Esophagus (tissue), 2 donors: Measurements from ENCODE around the gene KIFC3. TPM values are rescaled to one million over a fixed set of nuclear protein-coding genes. Genes with fewer than 3 reads are reported as not detected.
"Not testable (repeated sequence)": the region's sequence is repeated elsewhere in the genome, so short reads cannot be mapped to it uniquely, and the experiment has no call there.

Source experiments
- H3K27ac ChIP-seq, 2 donors: one replicate each; pipeline ENCODE4 v1.5.1; 2013; ENCODE audit warnings: low read depth in 2 of 2, mild to moderate bottlenecking in 2 of 2, inconsistent platforms in 1 of 2, low read length in 1 of 2, moderate library complexity in 1 of 2
- H3K27me3 ChIP-seq, 2 donors: one replicate each; pipeline ENCODE4 v1.6.1; 2013; ENCODE audit warnings: low read length in 2 of 2, control low read depth in 1 of 2, mild to moderate bottlenecking in 1 of 2; ENCODE audit not compliant: insufficient read depth in 2 of 2, control insufficient read depth in 1 of 2
- H3K36me3 ChIP-seq, 2 donors: one replicate each; pipeline ENCODE4 v1.6.1; 2013; ENCODE audit warnings: low read length in 1 of 2; ENCODE audit not compliant: control insufficient read depth in 2 of 2, insufficient read depth in 2 of 2
- H3K4me1 ChIP-seq, 2 donors: one replicate each; pipeline ENCODE4 v1.6.1; 2013; ENCODE audit warnings: low read length in 1 of 2; ENCODE audit not compliant: control insufficient read depth in 2 of 2, insufficient read depth in 2 of 2
- H3K4me3 ChIP-seq, 2 donors: one replicate each; pipeline ENCODE4 v1.5.1; 2013; ENCODE audit warnings: low read length in 2 of 2, mild to moderate bottlenecking in 2 of 2, low read depth in 1 of 2, moderate library complexity in 1 of 2
- H3K9me3 ChIP-seq, 2 donors: one replicate each; pipeline ENCODE4 v1.6.1; 2013; ENCODE audit warnings: mild to moderate bottlenecking in 2 of 2, low read depth in 1 of 2, low read length in 1 of 2, moderate library complexity in 1 of 2; ENCODE audit not compliant: control insufficient read depth in 2 of 2, insufficient read depth in 1 of 2
- WGBS, 2 donors: extraction: QIAGEN DNeasy Blood & Tissue Kit; methylation state at CpG; one replicate each; pipeline ENCODE4 v1.1.7; 2013; 5-methylcytosine and 5-hydroxymethylcytosine counted together
- polyA plus RNA-seq, 2 donors: library from polyadenylated mRNA; stranded (reverse); fragments of 200-250 nt; gene quantifications; one replicate each; pipeline ENCODE4 v1.2.3, GENCODE V29; 2013
- donor health status: healthy with polysubstance abuse.
- donor health status: Bipolar disorder and iron deficiency.

KIFC3 gene
- polyA plus RNA-seq, 2 donors = 21.9 to 65.1 TPM

DNA sequence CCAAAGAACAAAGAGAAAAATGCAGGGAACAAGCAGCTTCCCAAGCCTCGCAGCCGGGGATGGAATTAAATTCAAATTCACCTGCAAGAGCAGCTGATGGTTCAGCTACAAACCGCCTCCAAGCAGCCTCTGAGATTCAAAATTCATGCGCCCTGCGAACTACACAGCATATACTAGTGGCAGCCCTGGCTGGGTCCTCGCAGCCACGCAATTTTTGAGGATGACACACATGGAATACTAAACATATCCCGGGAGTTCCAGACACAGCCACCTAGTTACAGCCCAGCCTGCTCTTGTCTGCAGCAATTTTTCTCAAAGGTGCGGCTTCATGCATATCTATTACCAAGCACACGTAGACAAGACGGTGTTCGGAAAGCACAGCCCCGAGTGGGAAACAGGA lies 35.9 kb upstream of the KIFC3 start:
- Histone ChIP-seq H3K9me3 (no peaks in the 10 kb centered on the region), H3K4me1 (no peaks in the 10 kb centered on the region), H3K27ac (no peak overlapping the region), H3K4me3 (no peak overlapping the region), H3K36me3 (no peaks in the 10 kb centered on the region), H3K27me3 (no peaks in the 10 kb centered on the region)
- 66 to 77% methylated on average over 13 of the region's 13 CpGs for WGBS, 2 donors

DNA sequence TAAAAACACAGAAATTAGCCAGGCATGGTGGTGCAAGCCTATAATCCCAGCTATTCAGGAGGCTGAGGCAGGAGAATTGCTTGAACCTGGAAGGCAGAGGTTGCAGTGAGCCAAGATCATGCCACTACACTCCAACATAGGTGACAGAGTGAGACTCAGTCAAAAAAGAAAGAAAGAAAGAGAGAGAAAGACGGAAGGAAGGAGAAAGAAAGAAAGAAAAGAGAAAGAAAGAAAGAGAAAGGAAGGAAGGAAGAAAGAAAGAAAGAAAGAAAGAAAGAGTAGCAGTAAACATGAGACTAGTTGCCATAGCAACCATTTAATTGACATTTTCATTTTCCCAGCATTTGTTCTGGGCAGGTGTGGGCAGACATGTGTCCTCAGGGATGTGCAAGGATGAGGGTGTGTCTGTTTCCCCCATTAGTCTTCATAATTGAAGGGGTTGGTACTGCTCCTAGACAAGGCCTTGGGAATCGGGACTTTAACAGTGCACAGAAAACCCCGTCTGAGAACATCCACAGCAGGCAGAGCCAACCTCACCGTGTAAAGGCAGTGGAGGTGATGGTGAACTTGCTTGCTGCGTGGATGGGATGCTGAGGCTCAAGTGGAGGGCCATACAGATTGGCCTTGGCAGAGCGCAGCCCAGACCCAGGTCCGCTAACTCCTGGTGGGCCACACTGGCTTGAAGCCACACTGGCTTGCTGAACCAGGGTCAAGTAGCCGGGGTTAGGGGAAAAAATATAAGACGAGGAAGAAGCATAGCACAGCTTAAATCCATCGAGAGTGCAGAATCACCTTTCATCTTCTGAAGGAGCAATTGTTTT lies 35.2 kb upstream of the KIFC3 start:
- 68 to 80% methylated on average over 10 of the region's 10 CpGs for WGBS, 2 donors
- Histone ChIP-seq H3K27me3 (no peaks in the 10 kb centered on the region), H3K36me3 (no peaks in the 10 kb centered on the region)

DNA sequence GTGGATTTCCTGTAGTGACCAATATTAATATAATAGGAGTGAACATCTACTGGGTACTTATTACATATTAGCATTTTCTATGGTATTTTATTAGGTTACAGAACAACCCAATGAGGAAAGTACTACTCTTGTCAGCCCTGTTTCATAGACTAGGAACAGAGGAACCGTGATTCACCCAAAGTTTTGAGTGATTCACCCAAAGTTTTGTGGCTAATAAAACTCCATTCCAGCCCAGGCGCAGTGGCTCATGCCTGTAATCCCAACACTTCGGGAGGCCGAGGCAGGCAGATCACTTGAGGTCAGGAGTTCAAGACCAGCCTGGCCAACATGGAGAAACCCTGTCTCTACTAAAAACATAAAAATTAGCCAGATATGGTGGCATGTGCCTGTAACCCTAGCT lies 33.1 kb upstream of the KIFC3 start:
- H3K4me3 ChIP-seq, H3K27ac ChIP-seq, H3K9me3 ChIP-seq, H3K27me3 ChIP-seq, H3K4me1 ChIP-seq, H3K36me3 ChIP-seq: not testable (repeated sequence)
- WGBS, 2 donors = 76 to 79% methylated on average over 4 of the region's 4 CpGs

More for the DNA sequence above, 35.2 kb upstream of the KIFC3 start:
- no peak overlapping the region for H3K4me3 ChIP-seq
- H3K27ac ChIP-seq = no peak overlapping the region
- H3K4me1 ChIP-seq = no peaks in the 10 kb centered on the region
- no peaks in the 10 kb centered on the region for H3K9me3 ChIP-seq

DNA sequence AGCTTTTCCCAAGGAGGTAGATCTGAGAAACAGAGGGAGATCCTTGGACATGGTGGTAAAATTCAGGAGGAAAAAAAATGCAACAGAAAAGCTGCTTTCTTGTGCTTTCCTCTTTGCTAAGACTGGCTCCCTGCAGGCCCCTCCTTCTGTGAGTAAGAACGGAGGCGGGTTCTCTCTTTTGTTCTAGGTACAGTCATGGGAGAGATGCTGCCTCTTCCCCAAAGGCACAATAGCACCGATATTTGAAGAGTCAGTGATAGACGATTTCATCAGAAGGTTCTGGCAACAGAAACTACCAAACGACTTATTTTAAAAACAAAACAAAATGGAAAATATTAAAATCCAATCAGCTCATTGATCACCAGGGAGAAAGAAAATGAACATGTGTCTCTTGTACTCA lies 32.6 kb upstream of the KIFC3 start:
- Histone ChIP-seq H3K27ac (peak overlapping the region in 1 of 2 donors; percentile 66), H3K27me3 (no peaks in the 10 kb centered on the region)
- 45 to 52% methylated on average over 5 of the region's 5 CpGs for WGBS, 2 donors

DNA sequence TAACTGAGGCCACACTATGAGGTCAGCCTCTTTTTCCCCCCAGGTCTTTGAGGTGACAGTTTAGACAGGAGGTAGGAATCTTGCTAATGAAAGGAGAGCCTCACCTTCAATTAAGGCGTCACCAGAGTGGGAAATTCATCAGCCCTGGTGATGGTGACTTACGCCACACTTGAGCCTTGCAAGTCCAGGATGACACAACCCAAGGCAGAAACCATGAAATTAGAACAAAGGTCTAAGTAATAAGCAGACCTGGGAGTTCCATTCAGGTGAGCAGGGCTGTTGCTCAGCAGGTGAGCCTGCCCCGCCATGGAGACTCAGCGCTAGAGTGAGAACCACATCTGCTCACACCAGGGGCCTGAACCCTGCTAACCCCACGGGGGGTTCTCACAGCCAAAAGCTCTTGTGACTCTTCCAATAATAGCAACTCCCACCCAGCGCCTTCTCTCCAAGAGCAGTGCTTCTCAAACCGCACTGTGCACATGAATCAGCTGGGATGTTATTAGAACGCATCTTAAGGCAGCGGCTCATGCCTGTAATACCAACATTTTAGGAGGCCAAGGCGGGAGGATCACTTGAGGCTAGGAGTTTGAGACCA lies 28.7 kb upstream of the KIFC3 start:
- no peaks in the 10 kb centered on the region for H3K27me3 ChIP-seq
- 86 to 89% methylated on average over 10 of the region's 10 CpGs for WGBS, 2 donors
- H3K27ac ChIP-seq = peak overlapping the region; percentile 40 to 67
- no peaks in the 10 kb centered on the region for H3K9me3 ChIP-seq
- no peaks in the 10 kb centered on the region for H3K4me1 ChIP-seq
- H3K36me3 ChIP-seq = no peaks in the 10 kb centered on the region
- no peak overlapping the region for H3K4me3 ChIP-seq

More for the DNA sequence above, 32.6 kb upstream of the KIFC3 start:
- H3K4me1 ChIP-seq = no peaks in the 10 kb centered on the region
- no peaks in the 10 kb centered on the region for H3K9me3 ChIP-seq
- no peaks in the 10 kb centered on the region for H3K36me3 ChIP-seq
- no peak overlapping the region for H3K4me3 ChIP-seq

DNA sequence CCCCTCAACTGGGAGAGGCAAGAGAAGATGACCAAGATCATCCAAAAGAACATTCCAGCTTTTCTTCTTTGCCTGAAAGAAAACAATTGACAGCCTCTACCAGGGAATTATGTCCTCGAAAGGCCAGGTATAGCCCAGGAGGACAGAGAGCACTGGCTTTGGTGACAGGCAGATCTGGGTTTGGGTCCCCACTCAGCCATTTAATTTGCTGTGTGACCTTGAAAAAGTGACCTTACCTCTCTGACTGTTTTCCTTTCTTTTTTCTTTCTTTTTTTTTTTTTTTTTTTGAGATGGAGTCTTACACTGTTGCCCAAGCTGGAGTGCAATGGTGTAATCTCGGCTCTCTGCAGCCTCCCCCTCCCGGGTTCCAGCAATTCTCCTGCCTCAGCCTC lies 27.7 kb upstream of the KIFC3 start:
- Histone ChIP-seq H3K27me3 (no peaks in the 10 kb centered on the region), H3K4me1 (no peaks in the 10 kb centered on the region), H3K36me3 (no peaks in the 10 kb centered on the region), H3K27ac (no peak overlapping the region), H3K9me3 (no peaks in the 10 kb centered on the region), H3K4me3 (no peak overlapping the region)
- WGBS, 2 donors = 87 to 93% methylated on average over 3 of the region's 3 CpGs

DNA sequence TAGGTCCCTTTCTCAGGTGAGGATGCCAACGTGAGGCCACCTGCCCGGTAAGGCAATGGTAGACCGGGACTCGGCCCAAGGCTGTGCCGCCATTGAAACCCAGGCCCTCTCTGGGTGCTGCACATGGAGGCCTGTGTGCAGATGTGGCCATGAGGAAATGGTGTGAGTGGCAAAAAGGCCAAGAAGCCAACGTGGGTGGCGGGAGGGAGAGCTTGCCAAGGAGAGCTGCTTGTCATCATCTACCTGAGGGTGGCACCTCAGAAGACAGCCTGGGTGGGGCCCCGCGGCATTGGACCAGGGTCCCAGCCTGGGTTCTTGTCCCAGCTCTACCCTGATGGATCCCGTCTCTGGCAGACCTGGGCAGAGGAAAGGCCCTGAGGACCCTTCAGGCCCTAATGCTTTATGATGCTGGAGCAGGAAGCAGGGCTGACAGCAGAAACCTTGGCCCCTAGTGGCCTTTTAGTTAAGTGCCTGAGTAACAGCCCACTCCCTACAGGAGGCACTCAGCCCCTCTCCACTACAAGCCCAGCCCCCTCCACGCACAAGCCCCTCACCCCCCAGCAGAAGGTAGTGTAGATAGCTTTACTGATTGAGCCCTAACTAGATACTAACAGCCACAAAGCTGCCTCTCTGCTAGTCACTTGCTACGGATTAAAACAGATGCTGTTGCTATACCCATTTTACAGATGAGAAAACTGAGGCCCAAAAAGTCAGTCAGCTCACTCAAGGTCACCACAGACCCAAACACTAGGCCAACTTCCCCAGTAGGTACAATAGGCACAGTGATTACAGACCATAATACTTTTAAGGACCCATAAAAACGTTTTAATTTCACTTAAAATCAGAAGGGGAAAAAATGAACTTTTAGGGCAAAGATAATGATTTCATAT lies 26.2 kb upstream of the KIFC3 start:
- Histone ChIP-seq H3K27me3 (no peaks in the 10 kb centered on the region), H3K36me3 (no peaks in the 10 kb centered on the region), H3K27ac (no peak overlapping the region), H3K4me3 (no peak overlapping the region), H3K4me1 (peaks cover 2 to 3% of the 10 kb centered on the region in 2 donors), H3K9me3 (no peaks in the 10 kb centered on the region)
- 84 to 88% methylated on average over 13 of the region's 13 CpGs for WGBS, 2 donors

DNA sequence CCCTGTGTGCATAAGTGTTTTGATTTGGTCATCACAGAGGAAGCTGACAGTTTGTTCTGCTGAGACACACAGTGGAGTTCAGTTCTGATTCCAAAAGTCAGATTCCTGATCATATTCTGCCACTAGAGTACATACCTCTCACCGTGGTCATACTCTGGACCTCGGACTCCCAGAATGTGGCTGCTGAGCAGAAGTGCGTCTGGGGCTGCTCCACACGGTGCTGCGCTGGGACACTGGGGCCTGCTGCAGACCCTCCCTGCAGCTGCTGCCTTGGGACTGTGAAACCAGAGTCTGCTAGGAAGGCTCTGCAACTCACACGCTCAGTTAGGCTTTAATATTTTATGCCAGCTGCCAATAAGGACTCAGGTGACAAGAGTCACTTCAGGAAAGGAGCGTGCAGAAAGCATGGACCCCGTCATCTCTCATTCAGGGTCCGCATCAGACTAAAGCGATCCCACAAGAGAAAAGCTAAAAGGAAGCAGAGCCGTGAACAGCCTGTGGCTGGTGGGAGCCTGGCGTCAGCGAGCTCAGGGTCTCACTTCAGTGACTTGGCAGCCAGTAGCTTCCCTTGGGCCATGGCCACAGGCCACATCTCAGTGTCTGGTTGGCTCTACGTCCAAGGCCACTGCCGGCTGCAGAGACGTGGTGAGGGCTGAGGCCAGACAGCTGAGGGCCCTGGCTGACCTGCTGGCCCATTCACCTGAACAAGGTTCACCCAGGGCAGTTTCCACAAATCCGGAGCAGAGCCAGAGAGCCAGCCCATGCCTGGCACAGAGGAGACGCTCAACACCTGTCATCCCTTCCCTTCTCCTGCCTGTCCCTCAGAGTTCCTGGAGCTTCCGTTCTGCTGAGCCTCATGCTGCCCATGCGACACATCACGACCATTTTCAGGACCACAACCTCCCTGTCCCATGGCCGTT lies 24.7 kb upstream of the KIFC3 start:
- Histone ChIP-seq H3K27me3 (no peaks in the 10 kb centered on the region), H3K27ac (no peak overlapping the region), H3K4me1 (peaks cover 2 to 3% of the 10 kb centered on the region in 2 donors), H3K9me3 (no peaks in the 10 kb centered on the region), H3K4me3 (no peak overlapping the region), H3K36me3 (no peaks in the 10 kb centered on the region)
- WGBS, 2 donors = 67 to 72% methylated on average over 22 of the region's 22 CpGs

DNA sequence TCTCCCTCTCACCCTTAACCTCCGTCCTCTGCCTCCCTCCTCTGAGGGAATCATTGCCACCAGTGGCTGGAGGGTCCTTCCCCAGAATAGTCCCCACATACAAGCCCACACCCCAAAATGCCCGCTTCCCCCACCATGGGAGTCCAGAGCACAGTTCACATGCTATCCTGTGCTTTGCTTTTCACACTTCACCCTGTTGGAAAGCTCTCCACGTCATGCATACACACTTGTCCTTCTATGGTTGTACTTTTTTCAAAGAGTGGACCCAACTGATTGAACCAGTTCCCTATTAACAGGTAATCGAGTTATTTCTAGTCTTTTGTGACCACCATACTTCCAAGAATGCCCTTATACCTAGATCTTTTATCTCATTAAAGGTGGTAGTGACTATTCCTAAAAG lies 23.8 kb upstream of the KIFC3 start:
- no peaks in the 10 kb centered on the region for H3K36me3 ChIP-seq
- H3K27me3 ChIP-seq = no peaks in the 10 kb centered on the region
- no peak overlapping the region for H3K27ac ChIP-seq
- 63 to 64% methylated on average over 4 of the region's 4 CpGs for WGBS, 2 donors
- no peaks in the 10 kb centered on the region for H3K9me3 ChIP-seq
- H3K4me1 ChIP-seq = peaks cover 2 to 3% of the 10 kb centered on the region in 2 donors
- no peak overlapping the region for H3K4me3 ChIP-seq
